ENCODE results near the gene FGD2. TPM values are rescaled to one million over a fixed set of nuclear protein-coding genes. Genes with fewer than 3 reads are reported as not detected.

The FGD2 gene
- total RNA-seq, 1 experiment from 2014 or later = 0.10 TPM

DNA sequence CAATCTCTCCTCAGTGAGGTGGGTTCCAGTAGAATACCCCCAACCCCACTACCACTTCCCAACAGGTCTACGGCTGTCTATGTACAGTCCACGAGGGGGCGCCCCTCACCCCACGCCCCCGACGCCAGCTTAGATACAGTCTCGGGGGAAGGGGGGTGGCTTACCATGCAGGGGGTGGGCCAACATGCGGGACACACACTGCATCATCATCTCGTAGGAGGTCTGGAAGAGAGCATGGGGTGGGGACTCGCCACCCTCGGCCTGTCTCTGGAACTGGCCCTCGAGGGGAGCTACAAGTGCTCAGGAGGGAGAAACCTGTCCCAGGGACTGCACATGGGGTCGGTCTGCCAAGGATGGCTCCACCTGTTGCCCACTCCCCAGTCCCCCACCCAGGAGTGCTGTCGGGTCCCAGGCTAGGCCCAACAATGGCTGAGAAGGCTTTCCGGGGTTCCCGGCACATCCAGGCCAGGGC lies 27.9 kb upstream of the FGD2 start:
- no TSS peak for BruUV-seq (replicated peaks)
- no peak overlapping the region for H2AFZ ChIP-seq (ENCODE audit: low read depth, low read length, poor library complexity, severe bottlenecking)
- no peak overlapping the region for H3K4me3 ChIP-seq (replicated peaks in 1 of 2; ENCODE audit: low read depth in 1 of 2, low read length in 2 of 2)
- H3K9ac ChIP-seq (ENCODE audit: low read length) = no peak overlapping the region
- peaks cover 4% of the 10 kb centered on the region; the same call in 1 of the 2 replicates for H4K20me1 ChIP-seq (ENCODE audit: insufficient read depth)
- peak; percentile 65 for ATAC-seq
- H3K4me1 ChIP-seq (ENCODE audit: control insufficient read depth in 1 of 2, insufficient read depth in 2 of 2, low read length in 2 of 2) = no peaks in the 10 kb centered on the region; a peak in 1 of 4 replicates
- ChIA-PET RAD21 (ENCODE audit: low non-redundant PET in 1 of 2, low total read pairs in 2 of 2, uncharacterized antibody in 2 of 2, unreplicated experiment in 2 of 2) (no interaction called here), POLR2A (no interaction called here), CTCF (interaction anchor here (0.7 to 1.2 kb wide), 2 partner anchors 41 to 211 kb away, joined by 3 to 4 read pairs; no protein-coding TSS in a partner anchor)
- no peak for DNase-seq (ENCODE audit: low read depth, low spot score)
- TF ChIP-seq, protein P1, sequence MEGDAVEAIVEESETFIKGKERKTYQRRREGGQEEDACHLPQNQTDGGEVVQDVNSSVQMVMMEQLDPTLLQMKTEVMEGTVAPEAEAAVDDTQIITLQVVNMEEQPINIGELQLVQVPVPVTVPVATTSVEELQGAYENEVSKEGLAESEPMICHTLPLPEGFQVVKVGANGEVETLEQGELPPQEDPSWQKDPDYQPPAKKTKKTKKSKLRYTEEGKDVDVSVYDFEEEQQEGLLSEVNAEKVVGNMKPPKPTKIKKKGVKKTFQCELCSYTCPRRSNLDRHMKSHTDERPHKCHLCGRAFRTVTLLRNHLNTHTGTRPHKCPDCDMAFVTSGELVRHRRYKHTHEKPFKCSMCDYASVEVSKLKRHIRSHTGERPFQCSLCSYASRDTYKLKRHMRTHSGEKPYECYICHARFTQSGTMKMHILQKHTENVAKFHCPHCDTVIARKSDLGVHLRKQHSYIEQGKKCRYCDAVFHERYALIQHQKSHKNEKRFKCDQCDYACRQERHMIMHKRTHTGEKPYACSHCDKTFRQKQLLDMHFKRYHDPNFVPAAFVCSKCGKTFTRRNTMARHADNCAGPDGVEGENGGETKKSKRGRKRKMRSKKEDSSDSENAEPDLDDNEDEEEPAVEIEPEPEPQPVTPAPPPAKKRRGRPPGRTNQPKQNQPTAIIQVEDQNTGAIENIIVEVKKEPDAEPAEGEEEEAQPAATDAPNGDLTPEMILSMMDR (IDR thresholded peaks at IDR 0.05 in 2 of 3, conservative IDR thresholded peaks at IDR 0.05 in 1 of 3; ENCODE audit: borderline replicate concordance in 1 of 3, insufficient read depth in 1 of 3, low read depth in 2 of 3, low read length in 2 of 3) = peak in 2 of 3 experiments; percentile 32 to 54; a peak in 4 of 6 replicates
- no peak for TF ChIP-seq YY1 (IDR thresholded peaks at IDR 0.05; ENCODE audit: extremely low read depth, insufficient replicate concordance, low read depth, low read length)
- no peak for TF ChIP-seq POLR2A (IDR thresholded peaks at IDR 0.05; ENCODE audit: borderline replicate concordance, extremely low read depth, insufficient read depth, insufficient read length)
- intact Hi-C loops (cut with micrococcal nuclease) = no loop called here
- H3K27me3 ChIP-seq (ENCODE audit: insufficient read depth, low read length) = no peaks in the 10 kb centered on the region
- no peaks in the 10 kb centered on the region for H3K9me3 ChIP-seq (ENCODE audit: control insufficient read depth in 1 of 2, insufficient read depth in 1 of 2, low read depth in 1 of 2, low read length in 2 of 2)
- no peak overlapping the region for H3K27ac ChIP-seq (ENCODE audit: low read depth, low read length)
- peaks cover 46 to 75% of the 10 kb centered on the region in 2 experiments for H3K36me3 ChIP-seq (ENCODE audit: control insufficient read depth in 1 of 2, insufficient read depth in 2 of 2, low read length in 2 of 2)
- no peaks in the 10 kb centered on the region for H3K9me2 ChIP-seq (ENCODE audit: insufficient read depth)
- no peak overlapping the region for H3K4me2 ChIP-seq (ENCODE audit: low read length)
- H3K79me2 ChIP-seq (ENCODE audit: insufficient read depth, low read length) = peaks cover 49% of the 10 kb centered on the region

DNA sequence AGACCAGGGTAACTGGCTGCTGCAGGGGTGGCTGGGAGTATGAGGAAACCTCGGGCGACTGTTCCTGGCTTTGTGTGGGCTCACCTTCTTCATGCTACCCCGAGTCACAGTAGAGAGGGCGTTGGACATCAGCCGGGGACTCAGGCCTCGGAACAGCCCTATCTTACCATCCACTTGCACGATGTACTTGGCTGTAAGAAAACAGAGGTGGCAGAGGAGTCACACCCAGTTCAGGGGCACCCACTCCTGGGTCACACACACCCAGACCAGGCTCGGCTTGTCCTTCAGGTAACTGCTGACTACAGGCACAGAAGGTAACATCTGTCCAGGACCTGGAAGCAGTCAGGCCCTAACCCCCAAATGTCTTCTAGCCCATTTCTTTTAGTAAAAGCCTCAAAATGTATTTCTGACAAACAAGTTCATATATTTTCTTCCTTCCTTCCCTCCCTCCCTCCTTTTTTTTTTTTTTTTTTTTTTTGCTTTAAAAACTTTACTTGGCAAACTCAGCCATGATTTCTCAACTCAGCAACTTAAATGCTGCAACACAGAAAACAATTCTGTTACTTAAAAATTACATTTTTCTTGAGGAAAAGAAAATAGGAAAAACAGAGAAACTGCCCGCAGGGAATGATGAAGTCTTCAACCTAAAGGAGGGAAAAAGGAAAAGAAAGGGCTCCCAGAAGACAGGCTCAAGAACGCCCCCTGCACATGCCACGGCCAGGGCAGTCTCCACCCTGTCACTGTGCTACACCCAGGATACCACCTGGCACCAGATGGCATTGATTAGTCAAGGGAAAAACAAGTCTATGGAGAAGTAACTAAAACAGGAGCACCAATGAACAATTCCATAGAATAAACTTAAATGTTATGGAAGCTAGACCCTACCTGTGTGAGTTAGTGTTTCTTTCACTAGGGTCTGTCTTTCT lies 26.8 kb upstream of the FGD2 start:
- Histone ChIP-seq H3K4me3 (replicated peaks in 1 of 2; ENCODE audit: low read depth in 1 of 2, low read length in 2 of 2) (no peak overlapping the region), H2AFZ (ENCODE audit: low read depth, low read length, poor library complexity, severe bottlenecking) (no peak overlapping the region), H3K36me3 (ENCODE audit: control insufficient read depth in 1 of 2, insufficient read depth in 2 of 2, low read length in 2 of 2) (peaks cover 37 to 67% of the 10 kb centered on the region in 2 experiments), H3K9ac (ENCODE audit: low read length) (no peak overlapping the region), H3K79me2 (ENCODE audit: insufficient read depth, low read length) (peaks cover 61% of the 10 kb centered on the region), H3K27me3 (ENCODE audit: insufficient read depth, low read length) (no peaks in the 10 kb centered on the region), H3K4me1 (ENCODE audit: control insufficient read depth in 1 of 2, insufficient read depth in 2 of 2, low read length in 2 of 2) (peaks cover 0 to 6% of the 10 kb centered on the region in 2 experiments; a peak in 2 of 4 replicates), H3K9me3 (ENCODE audit: control insufficient read depth in 1 of 2, insufficient read depth in 1 of 2, low read depth in 1 of 2, low read length in 2 of 2) (no peaks in the 10 kb centered on the region), H3K4me2 (ENCODE audit: low read length) (no peak overlapping the region), H3K9me2 (ENCODE audit: insufficient read depth) (no peaks in the 10 kb centered on the region), H4K20me1 (ENCODE audit: insufficient read depth) (peaks cover 4% of the 10 kb centered on the region; the same call in 1 of the 2 replicates), H3K27ac (ENCODE audit: low read depth, low read length) (no peak overlapping the region)
- intact Hi-C loops (cut with micrococcal nuclease) = no loop called here
- ChIA-PET RAD21 (ENCODE audit: low non-redundant PET in 1 of 2, low total read pairs in 2 of 2, uncharacterized antibody in 2 of 2, unreplicated experiment in 2 of 2) (interaction anchor here in 1 of 2 experiments (0.6 kb wide), 1 partner anchor 80 kb away, joined by 8 read pairs; no protein-coding TSS in a partner anchor), POLR2A (no interaction called here), CTCF (interaction anchor here (1.2 kb wide), 1 partner anchor 212 kb away, joined by 3 read pairs; no protein-coding TSS in a partner anchor)
- TF ChIP-seq, protein P2, sequence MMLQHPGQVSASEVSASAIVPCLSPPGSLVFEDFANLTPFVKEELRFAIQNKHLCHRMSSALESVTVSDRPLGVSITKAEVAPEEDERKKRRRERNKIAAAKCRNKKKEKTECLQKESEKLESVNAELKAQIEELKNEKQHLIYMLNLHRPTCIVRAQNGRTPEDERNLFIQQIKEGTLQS (IDR thresholded peaks at IDR 0.05) = no peak
- TF ChIP-seq FOSL1 (IDR thresholded peaks at IDR 0.05; ENCODE audit: low read depth) (no peak), EZH2 (IDR thresholded peaks at IDR 0.05) (no peak), SRF (IDR thresholded peaks at IDR 0.05; ENCODE audit: low read depth) (no peak), JUND (IDR thresholded peaks at IDR 0.05) (no peak), SP1 (IDR thresholded peaks at IDR 0.05; ENCODE audit: low read depth) (no peak), RAD21 (IDR thresholded peaks at IDR 0.05; ENCODE audit: low read depth) (no peak), ZFX (IDR thresholded peaks at IDR 0.05) (no peak), CEBPB (IDR thresholded peaks at IDR 0.05; ENCODE audit: low read depth) (no peak), YY1 (IDR thresholded peaks at IDR 0.05; ENCODE audit: extremely low read depth, insufficient replicate concordance, low read depth, low read length) (no peak)
- TF ChIP-seq, protein P3, sequence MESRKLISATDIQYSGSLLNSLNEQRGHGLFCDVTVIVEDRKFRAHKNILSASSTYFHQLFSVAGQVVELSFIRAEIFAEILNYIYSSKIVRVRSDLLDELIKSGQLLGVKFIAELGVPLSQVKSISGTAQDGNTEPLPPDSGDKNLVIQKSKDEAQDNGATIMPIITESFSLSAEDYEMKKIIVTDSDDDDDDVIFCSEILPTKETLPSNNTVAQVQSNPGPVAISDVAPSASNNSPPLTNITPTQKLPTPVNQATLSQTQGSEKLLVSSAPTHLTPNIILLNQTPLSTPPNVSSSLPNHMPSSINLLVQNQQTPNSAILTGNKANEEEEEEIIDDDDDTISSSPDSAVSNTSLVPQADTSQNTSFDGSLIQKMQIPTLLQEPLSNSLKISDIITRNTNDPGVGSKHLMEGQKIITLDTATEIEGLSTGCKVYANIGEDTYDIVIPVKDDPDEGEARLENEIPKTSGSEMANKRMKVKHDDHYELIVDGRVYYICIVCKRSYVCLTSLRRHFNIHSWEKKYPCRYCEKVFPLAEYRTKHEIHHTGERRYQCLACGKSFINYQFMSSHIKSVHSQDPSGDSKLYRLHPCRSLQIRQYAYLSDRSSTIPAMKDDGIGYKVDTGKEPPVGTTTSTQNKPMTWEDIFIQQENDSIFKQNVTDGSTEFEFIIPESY (IDR thresholded peaks at IDR 0.05; ENCODE audit: extremely low read depth, insufficient replicate concordance, low read length) = no peak
- ATAC-seq (no peak), DNase-seq (ENCODE audit: low read depth, low spot score) (no peak)
- BruUV-seq (replicated peaks) = no TSS peak
